Astrocyte (in vitro differentiated cells and primary cell): ENCODE measurements around the gene ADGRG7. TPM values are rescaled to one million over a fixed set of nuclear protein-coding genes. Genes with fewer than 3 reads are reported as not detected.

Experiments
- DNase-seq: peaks from one replicate; pipeline ENCODE4 v3.0.0-alpha.2; 2010; ENCODE audit warnings: low read depth
- FAIRE-seq: peaks from 2 replicates; lab custom pipeline; 2011; peaks lifted over from hg19 to GRCh38; lab: Jason Lieb, UNC
- H2AFZ ChIP-seq: 2 replicates; pipeline ENCODE4 v1.6.0; 2012; ENCODE audit warnings: low read depth, low read length, inconsistent platforms
- H3K27ac ChIP-seq: 2 replicates; pipeline ENCODE4 v1.5.1; 2011; ENCODE audit warnings: low read depth, low read length, inconsistent platforms
- H3K27me3 ChIP-seq: 2 replicates; pipeline ENCODE4 v1.6.0; 2011; ENCODE audit warnings: low read length, inconsistent platforms; ENCODE audit not compliant: insufficient read depth
- H3K36me3 ChIP-seq: 2 replicates; pipeline ENCODE4 v1.5.1; 2011; ENCODE audit warnings: low read length, inconsistent platforms; ENCODE audit not compliant: insufficient read depth
- H3K4me1 ChIP-seq: 2 replicates; pipeline ENCODE4 v1.5.1; 2011; ENCODE audit warnings: low read length, inconsistent platforms; ENCODE audit not compliant: insufficient read depth
- H3K4me2 ChIP-seq: 2 replicates; pipeline ENCODE4 v1.6.0; 2012; ENCODE audit warnings: low read length, inconsistent platforms
- H3K4me3 ChIP-seq: 2 replicates; pipeline ENCODE4 v1.5.1; 2011; ENCODE audit warnings: low read depth, mild to moderate bottlenecking, low read length, inconsistent platforms; ENCODE audit not compliant: insufficient read depth
- H3K79me2 ChIP-seq: 2 replicates; pipeline ENCODE4 v1.6.0; 2012; ENCODE audit warnings: mild to moderate bottlenecking, low read length, inconsistent platforms; ENCODE audit not compliant: insufficient read depth
- H3K9ac ChIP-seq: 2 replicates; pipeline ENCODE4 v1.6.0; 2012; ENCODE audit warnings: mild to moderate bottlenecking, low read length, inconsistent platforms
- H3K9me3 ChIP-seq: 2 replicates; pipeline ENCODE4 v1.5.1; 2012; ENCODE audit warnings: low read depth, mild to moderate bottlenecking, low read length, inconsistent platforms; ENCODE audit not compliant: insufficient read depth
- H4K20me1 ChIP-seq: 2 replicates; pipeline ENCODE4 v1.6.0; 2012; ENCODE audit warnings: low read length, inconsistent platforms; ENCODE audit not compliant: insufficient read depth
- H3K27ac Mint-ChIP-seq: one replicate; pipeline ENCODE4 v1.8.0; 2021; ENCODE audit warnings: mild to moderate bottlenecking, mixed read lengths; ENCODE audit not compliant: unreplicated experiment
- H3K27me3 Mint-ChIP-seq: one replicate; pipeline ENCODE4 v1.8.0; 2021; ENCODE audit warnings: low read depth, mixed read lengths; ENCODE audit not compliant: unreplicated experiment
- H3K36me3 Mint-ChIP-seq: one replicate; pipeline ENCODE4 v1.8.0; 2021; ENCODE audit warnings: low read depth, mixed read lengths; ENCODE audit not compliant: unreplicated experiment
- H3K4me1 Mint-ChIP-seq: one replicate; pipeline ENCODE4 v1.8.0; 2021; ENCODE audit warnings: low read depth, mixed read lengths; ENCODE audit not compliant: unreplicated experiment
- H3K4me3 Mint-ChIP-seq: one replicate; pipeline ENCODE4 v1.8.0; 2021; ENCODE audit warnings: mild to moderate bottlenecking, moderate library complexity, mixed read lengths; ENCODE audit not compliant: unreplicated experiment
- H3K9me3 Mint-ChIP-seq: one replicate; pipeline ENCODE4 v1.8.0; 2021; ENCODE audit warnings: mild to moderate bottlenecking, mixed read lengths; ENCODE audit not compliant: unreplicated experiment
- CTCF ChIP-seq: IDR thresholded peaks from 2 replicates; pipeline ENCODE4 v1.5.1; 2011; ENCODE audit warnings: low read depth, mild to moderate bottlenecking, inconsistent platforms, low read length, moderate library complexity; ENCODE audit not compliant: insufficient read depth
- EZH2 ChIP-seq: IDR thresholded peaks from 2 replicates; pipeline ENCODE4 v1.6.1; 2012; ENCODE audit warnings: mild to moderate bottlenecking, low read length, inconsistent platforms; ENCODE audit not compliant: insufficient read depth
- total RNA-seq: library from RNA; stranded (reverse); gene quantifications from 2 replicates; pipeline ENCODE4 v1.2.1, GENCODE V29; 2021

ADGRG7 gene
- total RNA-seq, 1 donor from 2014 or later, result not detected

GRCh38 chr3:100696161-100696560 is 86.8 kb downstream of the ADGRG7 start:
- Histone ChIP-seq H3K27ac (no peak overlapping the region), H3K27me3 (peaks cover 3% of the 10 kb centered on the region), H3K36me3 (no peaks in the 10 kb centered on the region), H3K4me1 (no peaks in the 10 kb centered on the region), H4K20me1 (no peaks in the 10 kb centered on the region), H3K9me3 (no peaks in the 10 kb centered on the region), H2AFZ (no peak overlapping the region), H3K4me2 (no peak overlapping the region), H3K9ac (no peak overlapping the region), H3K79me2 (no peaks in the 10 kb centered on the region), H3K4me3 (no peak overlapping the region)
- Mint-ChIP-seq H3K9me3 (no peaks in the 10 kb centered on the region), H3K4me3 (no peak overlapping the region), H3K36me3 (no peaks in the 10 kb centered on the region), H3K27me3 (peaks cover 2% of the 10 kb centered on the region), H3K27ac (no peak overlapping the region), H3K4me1 (no peaks in the 10 kb centered on the region)
- no peak for TF ChIP-seq EZH2
- no peak for TF ChIP-seq CTCF
- DNase-seq (no peak), FAIRE-seq (no peak)

DNA sequence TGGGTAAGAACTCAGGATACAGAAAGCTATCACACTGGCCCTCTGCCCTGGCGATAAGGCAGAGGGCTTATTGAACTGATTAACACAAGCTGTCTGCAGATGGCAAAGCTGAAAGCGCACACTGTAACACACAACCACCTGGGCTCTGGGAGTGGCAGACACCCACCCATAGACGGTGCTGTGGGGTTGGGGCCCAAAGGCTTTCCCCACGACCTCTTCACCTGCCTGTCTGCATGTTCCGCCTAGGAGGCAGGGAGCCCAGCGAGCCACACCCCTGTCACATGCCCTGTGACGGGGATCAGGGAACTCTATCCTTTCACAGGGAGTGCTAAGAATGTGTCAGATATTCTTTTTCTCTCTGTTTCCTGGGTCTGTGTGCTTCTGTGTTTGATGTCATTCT is 87.8 kb downstream of the ADGRG7 start:
- Histone ChIP-seq H3K27me3 (peaks cover 3% of the 10 kb centered on the region), H3K4me2 (no peak overlapping the region), H3K4me3 (no peak overlapping the region), H3K9ac (no peak overlapping the region), H3K4me1 (no peaks in the 10 kb centered on the region), H3K27ac (no peak overlapping the region), H2AFZ (no peak overlapping the region), H3K79me2 (no peaks in the 10 kb centered on the region), H3K36me3 (no peaks in the 10 kb centered on the region), H3K9me3 (no peaks in the 10 kb centered on the region), H4K20me1 (no peaks in the 10 kb centered on the region)
- Mint-ChIP-seq H3K27ac (no peak overlapping the region), H3K4me3 (no peak overlapping the region), H3K27me3 (peaks cover 2% of the 10 kb centered on the region), H3K9me3 (no peaks in the 10 kb centered on the region), H3K4me1 (no peaks in the 10 kb centered on the region), H3K36me3 (no peaks in the 10 kb centered on the region)
- DNase-seq (no peak), FAIRE-seq (no peak)
- TF ChIP-seq EZH2, result no peak
- no peak for TF ChIP-seq CTCF

GRCh38 chr3:100697723-100698285 is 88.4 kb downstream of the ADGRG7 start:
- Mint-ChIP-seq H3K36me3 (no peaks in the 10 kb centered on the region), H3K27ac (no peak overlapping the region), H3K4me3 (no peak overlapping the region), H3K9me3 (no peaks in the 10 kb centered on the region), H3K4me1 (no peaks in the 10 kb centered on the region), H3K27me3 (peaks cover 2% of the 10 kb centered on the region)
- peaks cover 3% of the 10 kb centered on the region for H3K27me3 ChIP-seq
- TF ChIP-seq CTCF, result no peak
- no peak for TF ChIP-seq EZH2
- H3K4me3 ChIP-seq, result no peak overlapping the region
- H3K79me2 ChIP-seq, result no peaks in the 10 kb centered on the region
- FAIRE-seq, result no peak
- no peaks in the 10 kb centered on the region for H3K36me3 ChIP-seq
- no peaks in the 10 kb centered on the region for H3K4me1 ChIP-seq
- H3K4me2 ChIP-seq, result no peak overlapping the region
- no peak for DNase-seq
- H4K20me1 ChIP-seq, result no peaks in the 10 kb centered on the region
- H3K9ac ChIP-seq, result no peak overlapping the region
- H3K9me3 ChIP-seq, result no peaks in the 10 kb centered on the region
- H3K27ac ChIP-seq, result no peak overlapping the region
- H2AFZ ChIP-seq, result no peak overlapping the region
